ACC112 (cell line): Measurements from ENCODE around the gene ZNF888.
"Not testable (repeated sequence)": the region's sequence is repeated elsewhere in the genome, so short reads cannot be mapped to it uniquely, and the experiment has no call there.

Experiments used
- H2AFZ ChIP-seq: fragments of 200-600 bp; sonication (generic); one replicate; pipeline ENCODE4 v1.6.0; 2017; ENCODE audit warnings: antibody characterized with exemption, low read length; ENCODE audit not compliant: unreplicated experiment
- H3K27ac ChIP-seq: fragments of 200-600 bp; sonication (generic); 2 replicates; pipeline ENCODE4 v1.5.1; 2014; ENCODE audit warnings: low read depth, mild to moderate bottlenecking, antibody characterized with exemption, low read length, moderate library complexity
- H3K27me3 ChIP-seq: fragments of 200-600 bp; sonication (generic); 2 replicates; pipeline ENCODE4 v1.6.1; 2014; ENCODE audit warnings: mild to moderate bottlenecking, antibody characterized with exemption, low read length, moderate library complexity, mixed read lengths; ENCODE audit not compliant: insufficient read depth
- H3K36me3 ChIP-seq: fragments of 200-600 bp; sonication (generic); 2 replicates; pipeline ENCODE4 v1.6.1; 2016; ENCODE audit warnings: mild to moderate bottlenecking, antibody characterized with exemption, low read length, moderate library complexity, mixed read lengths; ENCODE audit not compliant: insufficient read depth
- H3K4me1 ChIP-seq: fragments of 200-600 bp; sonication (generic); one replicate; pipeline ENCODE4 v1.6.1; 2016; ENCODE audit warnings: low read length, mixed read lengths; ENCODE audit not compliant: insufficient read depth, unreplicated experiment, control insufficient read depth
- H3K4me3 ChIP-seq: fragments of 200-600 bp; sonication (generic); 2 replicates; pipeline ENCODE4 v1.5.1; 2014; ENCODE audit warnings: mild to moderate bottlenecking, low read depth, low read length
- H3K79me2 ChIP-seq: fragments of 200-600 bp; sonication (generic); one replicate; pipeline ENCODE4 v1.6.0; 2016; ENCODE audit warnings: low read length; ENCODE audit not compliant: control insufficient read depth, unreplicated experiment, insufficient read depth

ZNF888 gene

DNA sequence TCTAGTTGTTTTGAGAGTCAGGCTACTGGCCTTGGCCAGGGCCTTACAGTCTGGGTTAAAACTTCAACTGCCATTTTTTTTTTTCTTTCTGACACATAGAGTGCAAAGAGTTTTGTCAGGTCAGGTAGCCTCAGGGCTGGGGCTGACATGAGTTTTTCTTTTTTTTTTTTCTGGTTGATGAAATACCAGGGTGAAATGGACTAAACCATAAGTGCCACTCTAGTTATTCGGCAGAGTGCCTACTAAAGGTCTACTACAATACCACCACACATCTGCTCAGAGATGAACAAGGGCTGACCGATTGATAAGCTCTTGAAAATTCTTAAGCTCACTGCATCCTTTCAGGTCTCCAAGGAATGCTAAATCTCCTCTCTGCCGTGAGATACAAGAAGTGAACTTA is 21.4 kb downstream of the ZNF888 start:
- Histone ChIP-seq H3K27ac (no peak overlapping the region), H3K4me3 (no peak overlapping the region), H3K27me3 (no peaks in the 10 kb centered on the region), H3K36me3 (0 out of 2 replicates have a peak, but pooled peaks cover 2% of the 10 kb centered on the region), H3K4me1 (no peaks in the 10 kb centered on the region), H2AFZ (no peak overlapping the region), H3K79me2 (peaks cover 3% of the 10 kb centered on the region)

GRCh38 chr19:52898596-52898995 is 24.6 kb downstream of the ZNF888 start:
- peaks cover 18% of the 10 kb centered on the region for H3K79me2 ChIP-seq
- H3K27ac ChIP-seq, H3K27me3 ChIP-seq, H3K4me1 ChIP-seq, H3K4me3 ChIP-seq, H3K36me3 ChIP-seq, H2AFZ ChIP-seq: not testable (repeated sequence)

DNA sequence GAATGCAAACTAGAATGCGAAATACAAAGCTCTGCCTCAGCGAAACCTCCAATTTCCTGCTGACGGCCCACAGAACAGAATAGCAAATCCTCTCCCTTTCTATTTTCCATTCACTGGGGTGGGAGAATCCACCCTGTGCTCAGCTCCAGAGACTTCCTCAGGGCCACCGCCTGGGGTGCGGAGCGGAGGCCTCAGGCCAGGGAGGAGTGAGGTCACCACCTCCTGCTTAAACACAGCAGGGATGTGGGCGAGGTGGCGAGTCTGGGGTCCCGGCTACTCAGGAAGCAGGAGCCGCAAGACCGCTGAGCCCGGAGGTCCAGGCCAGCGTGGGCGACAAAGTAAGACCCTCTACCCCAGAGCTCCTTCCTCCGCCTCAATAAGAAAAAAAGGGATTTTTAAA is 25.1 kb downstream of the ZNF888 start:
- Histone ChIP-seq H3K4me3 (peak overlapping the region; percentile 93), H3K27ac (no peak overlapping the region), H3K36me3 (peaks cover 5% of the 10 kb centered on the region; the same call in 1 of the 2 replicates), H3K27me3 (no peaks in the 10 kb centered on the region), H3K4me1 (no peaks in the 10 kb centered on the region), H2AFZ (peak overlapping the region; percentile 90), H3K79me2 (peaks cover 18% of the 10 kb centered on the region)

DNA sequence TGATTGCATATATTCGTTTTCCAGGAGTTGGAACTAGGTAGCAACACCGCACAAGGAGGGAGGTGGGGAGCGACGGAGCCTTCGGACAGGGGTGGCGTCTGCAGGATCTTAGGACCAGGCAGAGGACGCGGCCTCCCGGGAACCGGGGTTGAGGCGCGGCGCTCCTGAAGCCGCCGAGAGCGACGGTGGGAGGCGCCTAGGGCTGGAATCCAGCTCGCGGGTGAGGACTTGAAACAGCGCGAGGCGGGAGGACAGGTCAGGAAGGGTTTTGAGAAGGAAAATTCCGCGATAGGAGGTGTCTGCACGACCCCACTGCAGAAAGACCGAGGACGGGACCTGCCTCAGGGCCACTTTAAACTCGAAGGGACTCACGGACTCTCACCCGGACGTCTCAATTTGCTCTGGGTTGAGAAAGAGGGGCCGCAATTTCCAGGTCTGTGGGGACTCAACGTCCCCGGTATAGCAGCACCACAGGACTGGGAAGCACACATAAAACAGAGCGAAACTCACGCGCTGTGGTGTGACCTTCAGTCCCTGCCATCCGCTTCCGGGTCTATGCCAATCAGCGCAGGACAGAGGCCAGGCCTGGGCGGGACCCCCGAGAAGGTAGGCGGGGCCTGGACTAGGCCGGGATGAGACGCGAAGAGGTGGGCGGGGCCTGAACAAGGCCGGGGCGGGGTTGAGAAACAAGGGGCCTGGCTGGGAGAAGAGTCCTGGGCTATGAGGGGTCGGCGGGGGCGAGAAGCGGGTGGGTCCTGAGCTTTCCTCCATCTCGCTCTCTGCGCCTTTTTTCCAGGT is 25.9 kb downstream of the ZNF888 start, which contains the start of gene ZNF320:
Gene ZNF320, minus strand, starts transcription at position 498 of the 798 bp plus-strand sequence. CDS start 7,380 bp downstream, outside the sequence.
- Histone ChIP-seq H3K27ac (peak within 1 kb of the TSS; percentile 72), H2AFZ (peak within 1 kb of the TSS; percentile 91), H3K4me1 (no peaks in the 10 kb centered on the region), H3K27me3 (no peaks in the 10 kb centered on the region), H3K36me3 (peaks cover 5% of the 10 kb centered on the region; the same call in 1 of the 2 replicates), H3K4me3 (peak within 1 kb of the TSS; percentile 93), H3K79me2 (peaks cover 18% of the 10 kb centered on the region)

DNA sequence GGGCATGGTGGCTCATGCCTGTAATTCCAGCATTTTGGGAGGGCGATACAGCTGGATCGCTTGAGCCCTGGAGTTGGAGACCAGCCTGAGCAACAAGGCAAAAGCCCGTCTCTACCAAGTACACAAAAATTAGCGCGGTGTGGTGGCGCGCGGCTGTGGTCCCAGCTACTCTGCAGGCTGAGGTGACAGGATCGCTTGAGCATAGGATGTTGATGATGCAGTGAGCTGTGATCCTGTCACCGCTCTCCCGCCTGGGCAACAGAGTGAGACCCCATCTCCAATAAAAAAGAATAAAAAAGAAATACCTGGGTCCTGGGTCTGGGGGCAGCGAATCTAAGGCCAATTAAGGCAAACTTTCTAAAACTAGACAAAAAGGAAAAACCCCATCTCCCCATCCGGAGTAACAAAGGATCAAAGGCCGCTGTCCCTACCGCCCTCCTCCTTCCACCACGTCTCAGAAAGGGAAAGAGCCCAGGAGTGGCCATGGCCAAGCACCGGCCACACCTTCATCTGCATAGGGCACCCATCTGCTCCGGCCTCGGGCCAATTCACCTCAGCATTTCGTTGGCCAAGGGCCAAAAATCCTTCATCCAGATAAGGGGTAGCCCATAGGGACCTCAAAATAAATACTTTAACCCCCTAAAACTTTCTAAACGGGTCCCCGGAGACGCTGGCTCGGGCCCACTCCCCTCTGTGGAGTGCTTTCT is 26.6 kb downstream of the ZNF888 start:
- H3K4me3 ChIP-seq = peak overlapping the region; percentile 93
- H3K36me3 ChIP-seq = peaks cover 5% of the 10 kb centered on the region; the same call in 1 of the 2 replicates
- H3K27me3 ChIP-seq = no peaks in the 10 kb centered on the region
- H3K79me2 ChIP-seq = peaks cover 18% of the 10 kb centered on the region
- H3K4me1 ChIP-seq = no peaks in the 10 kb centered on the region
- H2AFZ ChIP-seq = peak overlapping the region; percentile 91
- H3K27ac ChIP-seq = peak overlapping the region; percentile 72

DNA sequence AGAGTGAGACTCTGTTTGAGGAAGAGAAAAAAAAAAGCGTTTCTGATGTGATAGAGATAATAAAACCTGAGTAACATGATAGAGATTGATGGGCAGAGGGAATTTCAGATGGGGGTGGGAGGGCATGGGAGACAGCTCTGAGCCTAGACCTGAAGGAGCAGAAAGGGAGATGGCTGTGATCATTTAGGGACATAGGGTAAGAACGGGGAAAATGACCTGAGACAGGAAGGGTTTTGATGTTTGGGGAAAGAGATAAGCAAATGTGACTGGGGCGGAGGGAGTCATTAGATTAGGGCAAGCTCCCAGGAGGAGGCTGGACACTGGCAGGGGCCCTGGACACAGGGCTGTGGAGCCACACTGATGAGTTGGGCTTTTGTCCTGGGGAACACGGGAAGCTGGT is 31.9 kb downstream of the ZNF888 start:
- peaks cover 22% of the 10 kb centered on the region for H3K36me3 ChIP-seq

DNA sequence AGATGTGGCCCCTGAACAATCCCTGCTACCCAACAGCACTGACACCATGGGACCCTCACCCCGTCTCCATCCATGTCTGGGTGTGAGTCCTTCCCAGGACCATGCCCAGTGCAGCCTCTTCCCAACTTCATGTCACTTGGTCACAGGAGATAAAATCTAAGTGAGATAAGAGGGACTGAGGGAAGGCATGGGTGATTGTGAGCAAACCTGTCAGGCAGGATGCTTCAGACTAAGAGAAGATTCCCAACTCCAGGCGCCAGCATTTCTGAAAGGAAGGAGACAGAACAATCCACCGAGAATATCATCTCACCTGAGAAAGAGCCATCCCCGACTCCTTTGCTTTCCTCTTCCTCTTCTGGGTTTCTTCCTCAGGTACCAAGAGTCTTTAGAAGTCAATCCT is 33.3 kb downstream of the ZNF888 start:
- Histone ChIP-seq H3K36me3 (peaks cover 25% of the 10 kb centered on the region), H2AFZ (no peak overlapping the region), H3K27ac (no peak overlapping the region), H3K79me2 (peaks cover 4% of the 10 kb centered on the region), H3K27me3 (no peaks in the 10 kb centered on the region), H3K4me1 (no peaks in the 10 kb centered on the region), H3K4me3 (no peak overlapping the region)

More for the DNA sequence above, 31.9 kb downstream of the ZNF888 start:
- no peak overlapping the region for H3K4me3 ChIP-seq
- H3K27ac ChIP-seq = no peak overlapping the region
- H3K79me2 ChIP-seq = peaks cover 11% of the 10 kb centered on the region
- H3K4me1 ChIP-seq = no peaks in the 10 kb centered on the region
- H2AFZ ChIP-seq = no peak overlapping the region
- H3K27me3 ChIP-seq = no peaks in the 10 kb centered on the region

DNA sequence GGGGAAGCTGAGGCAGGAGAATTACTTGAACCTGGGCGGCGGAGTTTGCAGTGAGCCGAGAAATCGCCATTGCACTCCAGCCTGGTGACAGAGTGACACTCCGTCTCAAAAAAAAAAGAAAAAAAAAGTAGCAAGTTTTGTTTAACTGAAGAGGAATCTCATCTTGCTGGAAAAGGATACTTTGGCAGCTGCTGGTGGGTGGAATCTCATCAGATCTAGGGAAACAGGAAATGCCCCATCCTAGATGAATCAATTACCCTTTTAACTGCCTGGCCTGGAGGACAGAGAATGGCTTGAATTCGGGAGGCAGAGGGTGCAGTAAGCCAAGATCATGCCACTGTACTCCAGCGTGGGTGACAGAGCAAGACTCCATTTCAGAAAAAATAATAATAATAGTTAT is 34.2 kb downstream of the ZNF888 start:
- Histone ChIP-seq H3K4me1 (no peaks in the 10 kb centered on the region), H3K36me3 (peaks cover 34% of the 10 kb centered on the region), H3K4me3 (no peak overlapping the region), H3K27ac (no peak overlapping the region), H2AFZ (no peak overlapping the region), H3K27me3 (no peaks in the 10 kb centered on the region), H3K79me2 (no peaks in the 10 kb centered on the region)

DNA sequence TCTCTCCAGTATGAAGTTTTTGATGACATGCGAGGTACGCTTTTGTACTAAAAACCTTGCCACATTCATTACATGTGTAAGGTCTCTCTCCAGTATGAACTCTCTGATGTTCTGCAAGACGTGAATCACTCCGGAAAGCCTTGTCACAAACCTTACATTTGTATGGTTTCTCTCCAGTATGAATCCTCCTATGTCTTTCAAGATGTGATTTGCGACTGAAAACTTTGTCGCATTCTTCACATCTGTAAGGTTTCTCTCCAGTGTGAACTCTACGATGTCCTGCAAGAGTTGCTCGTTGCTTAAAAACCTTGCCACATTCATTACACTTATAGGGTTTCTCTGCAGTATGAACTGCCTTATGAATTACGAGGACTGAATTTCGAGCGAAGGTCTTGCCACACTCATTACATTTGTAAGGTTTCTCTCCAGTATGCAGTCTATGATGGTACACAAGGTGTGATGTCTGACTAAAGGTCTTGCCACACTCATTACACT is 42.3 kb downstream of the ZNF888 start:
- no peak overlapping the region for H3K4me3 ChIP-seq
- H3K27ac ChIP-seq = no peak overlapping the region
- no peaks in the 10 kb centered on the region for H3K27me3 ChIP-seq
- H2AFZ ChIP-seq = no peak overlapping the region
- no peaks in the 10 kb centered on the region for H3K4me1 ChIP-seq
- peaks cover 63% of the 10 kb centered on the region for H3K36me3 ChIP-seq
- H3K79me2 ChIP-seq = no peaks in the 10 kb centered on the region

- not testable (repeated sequence) for H2AFZ ChIP-seq, H3K4me3 ChIP-seq, H3K27ac ChIP-seq, H3K36me3 ChIP-seq, H3K4me1 ChIP-seq, H3K79me2 ChIP-seq, H3K27me3 ChIP-seq
Observed at GRCh38 chr19:52872996-52873395, 50.2 kb downstream of the ZNF888 start.
